Measurements from ENCODE around the gene DNAH14. TPM values are rescaled to one million over a fixed set of nuclear protein-coding genes. Genes with fewer than 3 reads are reported as not detected.

The DNAH14 gene
- total and polyA plus RNA-seq, 12 donors, result 7.6 to 25.3 (median 16.5) TPM

- peaks cover 0 to 11% of the 10 kb centered on the region in 2 donors for H3K4me1 ChIP-seq (replicated peaks in 1 of 2)
- no peak overlapping the region for H3K27ac ChIP-seq
- H3K36me3 ChIP-seq (replicated peaks in 1 of 2), result no peaks in the 10 kb centered on the region
- intact Hi-C loops (cut with DNase I), result no loop called here
- WGBS, 4 donors, result 89 to 91% (median 90%) methylated on average over 4 of the region's 4 CpGs
- TF ChIP-seq POLR2A (IDR thresholded peaks at IDR 0.05) (no peak), CTCF (IDR thresholded peaks at IDR 0.05) (no peak)
- no peak for DNase-seq
- H3K9me3 ChIP-seq (replicated peaks in 1 of 3), result no peaks in the 10 kb centered on the region
- no peak overlapping the region for H3K4me3 ChIP-seq
- no peaks in the 10 kb centered on the region for H3K27me3 ChIP-seq
Observed at GRCh38 chr1:225440380-225441221, 511.1 kb downstream of the DNAH14 start.

GRCh38 chr1:225441314-225442122 is 512.0 kb downstream of the DNAH14 start:
- DNase-seq, result no peak
- no peaks in the 10 kb centered on the region for H3K27me3 ChIP-seq
- intact Hi-C loops (cut with DNase I), result no loop called here
- WGBS, 4 donors, result 73 to 79% (median 76%) methylated on average over 9 of the region's 9 CpGs
- no peaks in the 10 kb centered on the region for H3K9me3 ChIP-seq (replicated peaks in 1 of 3)
- TF ChIP-seq POLR2A (IDR thresholded peaks at IDR 0.05) (no peak), CTCF (IDR thresholded peaks at IDR 0.05) (no peak)
- no peaks in the 10 kb centered on the region for H3K36me3 ChIP-seq (replicated peaks in 1 of 2)
- H3K4me1 ChIP-seq (replicated peaks in 1 of 2), result peaks cover 0 to 18% of the 10 kb centered on the region in 2 donors
- H3K27ac ChIP-seq, result no peak overlapping the region
- no peak overlapping the region for H3K4me3 ChIP-seq

GRCh38 chr1:225442123-225442505 is 512.6 kb downstream of the DNAH14 start:
- DNase-seq, result no peak
- Histone ChIP-seq H3K9me3 (replicated peaks in 1 of 3) (no peaks in the 10 kb centered on the region), H3K4me1 (replicated peaks in 1 of 2) (peaks cover 0 to 24% of the 10 kb centered on the region in 2 donors), H3K27me3 (no peaks in the 10 kb centered on the region), H3K27ac (no peak overlapping the region), H3K36me3 (replicated peaks in 1 of 2) (no peaks in the 10 kb centered on the region), H3K4me3 (no peak overlapping the region)
- intact Hi-C loops (cut with DNase I), result no loop called here
- TF ChIP-seq CTCF (IDR thresholded peaks at IDR 0.05) (no peak), POLR2A (IDR thresholded peaks at IDR 0.05) (no peak)
- 74 to 86% (median 80%) methylated on average over 3 of the region's 3 CpGs for WGBS, 4 donors

Measured in adrenal gland (tissue), 12 donors.